HG03280 (cell line): ENCODE results near the gene TMEM260.
"Not testable (repeated sequence)": the region's sequence is repeated elsewhere in the genome, so short reads cannot be mapped to it uniquely, and the experiment has no call there.

Source experiments
- ATAC-seq: cut with Tn5 transposase; IDR thresholded peaks from one replicate; pipeline ENCODE4 v1.9.1; 2021; ENCODE audit warnings: mild to moderate bottlenecking, moderate library complexity; ENCODE audit not compliant: unreplicated experiment

The TMEM260 gene

DNA sequence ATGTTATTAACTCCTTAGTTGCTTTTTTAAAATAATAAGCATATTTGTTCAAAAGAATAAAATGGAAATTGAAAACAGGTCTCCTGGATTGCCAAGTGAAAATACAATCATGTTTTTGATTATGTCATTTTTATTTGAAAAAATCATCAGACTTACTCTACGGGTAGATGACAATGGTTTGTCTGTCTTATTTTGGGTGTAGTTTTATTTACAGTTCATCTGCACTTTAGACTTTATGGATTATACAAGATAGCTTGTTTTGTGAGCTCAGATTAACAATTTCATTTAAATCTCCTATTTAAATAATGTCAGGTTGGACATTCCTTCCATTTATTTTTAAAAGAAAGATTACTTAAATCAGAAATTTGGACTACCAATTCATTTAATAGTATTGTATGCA is 14.8 kb downstream of the TMEM260 start:
- no peak for ATAC-seq

DNA sequence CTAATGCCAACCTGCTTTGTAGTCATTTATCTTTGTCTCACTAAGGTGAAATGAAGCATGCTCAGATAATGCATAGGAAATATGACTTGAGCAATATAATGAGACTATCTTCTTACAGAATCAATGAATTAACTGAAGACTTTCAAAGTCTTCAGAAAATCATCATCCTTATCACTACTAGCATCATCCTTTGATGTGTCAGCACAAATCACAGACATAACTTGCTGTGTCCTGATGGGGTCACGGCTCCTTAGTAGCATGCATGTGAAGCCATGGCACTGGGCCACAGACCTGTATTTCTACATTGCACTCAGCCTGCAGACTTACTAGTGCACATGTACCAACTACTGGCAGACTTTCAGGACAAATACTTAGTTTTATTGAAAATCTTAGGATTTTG is 18.9 kb downstream of the TMEM260 start:
- ATAC-seq, result no peak

DNA sequence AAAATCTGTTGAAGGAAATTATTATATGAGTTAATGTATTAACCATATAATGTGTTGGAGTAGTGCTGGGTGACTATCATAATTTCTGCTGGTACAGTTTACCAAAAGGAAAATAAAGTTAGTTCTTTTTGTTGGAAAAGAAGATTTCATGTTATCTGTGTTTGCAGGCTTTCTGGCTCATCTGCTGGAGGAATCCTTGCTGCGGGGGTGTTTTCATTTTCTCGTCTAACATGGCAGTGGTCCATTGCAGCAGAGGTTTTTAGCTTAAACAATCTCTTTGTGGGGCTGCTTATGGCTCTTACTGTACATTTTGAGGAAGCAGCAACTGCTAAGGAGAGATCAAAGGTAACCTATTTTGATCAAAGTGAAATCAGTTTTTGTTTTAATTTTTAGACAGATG is 24.1 kb downstream of the TMEM260 start:
- ATAC-seq, result no peak

DNA sequence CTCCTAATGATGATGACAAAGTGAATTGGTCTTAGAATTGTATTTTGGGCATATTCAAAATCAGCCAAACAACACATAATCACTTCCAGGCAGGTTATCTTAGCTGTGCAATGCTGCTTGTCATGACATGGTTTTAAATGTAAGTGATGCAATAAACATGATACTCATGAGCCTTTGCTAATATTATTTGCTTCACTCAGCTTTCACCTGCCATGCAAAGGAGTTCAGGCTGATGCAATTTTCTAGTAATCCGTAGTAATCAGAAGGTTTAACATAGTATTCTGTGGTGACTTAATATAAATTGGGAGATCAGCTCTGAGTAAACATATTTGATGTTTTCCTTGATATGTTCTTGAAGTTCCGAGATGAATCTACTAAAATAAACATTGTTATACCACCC is 29.1 kb downstream of the TMEM260 start:
- no peak for ATAC-seq

DNA sequence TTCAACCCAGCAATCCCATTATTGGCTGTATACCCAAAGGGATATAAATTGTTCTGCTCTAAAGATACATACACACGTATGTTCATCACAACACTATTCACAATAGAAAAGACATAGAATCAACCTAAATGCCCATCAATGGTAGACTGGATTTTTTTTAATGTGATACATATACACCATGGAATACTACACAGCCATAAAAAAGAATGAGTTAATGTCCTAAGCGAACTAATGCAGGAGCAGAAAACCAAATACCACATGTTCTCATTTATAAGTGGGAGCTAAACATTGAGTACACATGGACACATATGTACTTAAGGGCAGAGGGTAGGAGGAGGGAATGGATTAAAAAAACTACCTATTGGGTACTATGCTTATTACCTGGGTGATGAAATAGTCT is 32.1 kb downstream of the TMEM260 start:
- not testable (repeated sequence) for ATAC-seq

DNA sequence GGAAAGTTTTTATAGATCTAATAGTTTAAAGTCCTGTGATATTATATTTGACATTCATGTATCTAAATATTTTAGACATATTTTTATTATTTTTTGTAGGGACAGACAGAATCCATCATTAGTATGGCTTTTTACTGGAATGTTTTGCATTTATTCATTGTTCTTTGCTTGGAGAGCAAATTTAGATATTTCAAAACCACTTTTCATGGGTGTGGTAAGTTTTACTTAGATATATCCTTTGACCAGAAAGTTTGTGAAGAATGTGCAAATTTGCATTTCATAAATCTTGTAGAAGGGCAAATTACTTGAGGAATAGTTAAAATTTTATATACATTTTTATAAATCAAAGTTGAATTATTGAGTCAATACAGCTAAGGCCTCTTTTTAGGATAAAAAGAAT is 37.5 kb downstream of the TMEM260 start:
- ATAC-seq, result no peak

DNA sequence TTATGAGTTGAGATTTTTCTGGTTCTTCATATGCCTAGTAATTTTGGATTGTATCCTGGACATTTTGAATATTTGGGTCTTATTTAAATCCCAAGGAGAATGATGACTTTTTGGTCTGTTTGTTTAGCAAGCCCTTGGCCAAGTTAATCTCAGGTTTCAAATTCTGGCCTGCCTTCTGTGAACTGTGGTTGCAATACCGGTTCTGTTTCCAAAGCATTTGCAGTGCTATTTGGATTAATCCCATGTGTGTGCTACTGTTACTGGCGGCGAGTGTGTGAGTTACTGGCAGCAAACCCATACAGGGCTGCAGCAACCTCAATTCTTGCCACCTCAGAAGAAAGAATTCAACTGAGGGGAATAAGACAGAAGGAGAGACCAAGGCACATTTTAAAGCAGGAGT is 51.1 kb downstream of the TMEM260 start:
- ATAC-seq, result no peak

DNA sequence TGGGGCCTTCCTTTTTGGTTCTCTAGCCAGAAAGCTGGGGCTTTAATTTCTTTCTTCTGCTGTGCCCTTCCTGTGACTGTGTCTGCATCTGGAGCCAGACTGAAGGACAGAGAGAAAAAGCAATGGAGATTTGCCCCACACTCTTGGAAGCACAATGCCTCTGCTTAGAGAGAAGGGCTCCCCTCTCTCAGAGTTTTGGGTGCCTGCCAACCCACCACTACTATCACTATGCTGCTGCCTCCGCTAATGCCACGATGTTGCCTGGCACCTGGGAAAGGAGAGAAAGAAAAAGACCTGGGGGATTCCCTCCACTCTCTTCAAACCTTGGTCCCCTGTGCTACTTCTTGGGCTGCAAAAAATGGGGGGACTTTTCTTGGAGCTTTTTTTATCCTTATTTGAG is 52.6 kb downstream of the TMEM260 start:
- no peak for ATAC-seq

DNA sequence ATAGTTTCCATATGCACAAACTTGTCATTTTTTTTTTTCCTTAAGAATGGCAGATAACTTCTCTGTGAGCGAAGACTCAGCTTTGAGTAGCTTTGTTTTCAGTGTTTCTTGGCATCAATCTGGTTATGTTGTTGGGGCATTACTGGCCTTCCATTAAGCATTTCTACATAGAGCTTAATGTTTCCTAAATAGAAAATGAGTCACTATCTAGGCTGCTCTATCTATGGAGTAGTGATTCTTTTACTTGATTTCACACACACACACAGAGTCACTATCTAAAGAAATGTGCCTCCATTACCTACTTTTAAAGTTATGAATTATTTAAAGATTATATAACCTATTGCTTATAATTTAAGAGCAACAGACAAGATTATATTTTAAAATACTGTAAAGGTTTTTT is 53.9 kb downstream of the TMEM260 start:
- no peak for ATAC-seq

DNA sequence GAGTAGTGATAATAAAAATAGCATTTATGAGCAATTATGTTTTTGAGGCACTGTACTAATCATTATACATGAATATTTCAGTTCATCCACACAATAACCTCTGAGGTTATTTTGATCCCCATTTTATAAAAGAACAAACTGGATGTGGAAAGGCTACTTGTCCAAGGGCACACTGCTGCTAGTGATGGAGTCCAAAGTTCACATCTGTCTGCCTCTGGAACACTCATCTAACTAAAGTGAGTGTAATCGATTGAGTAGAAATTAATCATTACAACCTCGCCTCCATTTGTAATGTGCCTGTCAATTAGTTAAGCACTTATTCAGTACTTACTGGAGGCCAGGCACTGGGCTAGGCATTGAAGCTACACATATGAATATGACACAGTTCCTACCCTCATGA is 55.4 kb downstream of the TMEM260 start:
- no peak for ATAC-seq

DNA sequence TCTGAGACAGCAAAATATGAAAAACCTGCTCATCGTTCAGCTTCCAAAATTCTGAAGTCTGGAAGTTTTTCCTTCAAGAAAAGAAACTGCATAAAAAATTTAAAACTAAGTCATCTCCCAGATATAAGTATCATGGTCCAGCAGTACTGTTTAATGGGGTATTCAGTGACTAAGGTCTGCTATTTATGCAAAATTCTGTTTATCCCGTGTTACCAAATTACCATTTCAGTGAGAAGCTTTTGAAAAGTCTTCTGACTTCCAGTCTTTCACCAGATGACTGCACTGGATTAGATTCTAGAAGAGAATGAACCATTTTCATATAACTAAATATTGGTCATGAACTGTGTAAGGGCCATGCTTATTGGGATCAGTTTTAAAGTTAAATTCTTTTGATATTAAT is 67.9 kb downstream of the TMEM260 start:
- ATAC-seq, result no peak

DNA sequence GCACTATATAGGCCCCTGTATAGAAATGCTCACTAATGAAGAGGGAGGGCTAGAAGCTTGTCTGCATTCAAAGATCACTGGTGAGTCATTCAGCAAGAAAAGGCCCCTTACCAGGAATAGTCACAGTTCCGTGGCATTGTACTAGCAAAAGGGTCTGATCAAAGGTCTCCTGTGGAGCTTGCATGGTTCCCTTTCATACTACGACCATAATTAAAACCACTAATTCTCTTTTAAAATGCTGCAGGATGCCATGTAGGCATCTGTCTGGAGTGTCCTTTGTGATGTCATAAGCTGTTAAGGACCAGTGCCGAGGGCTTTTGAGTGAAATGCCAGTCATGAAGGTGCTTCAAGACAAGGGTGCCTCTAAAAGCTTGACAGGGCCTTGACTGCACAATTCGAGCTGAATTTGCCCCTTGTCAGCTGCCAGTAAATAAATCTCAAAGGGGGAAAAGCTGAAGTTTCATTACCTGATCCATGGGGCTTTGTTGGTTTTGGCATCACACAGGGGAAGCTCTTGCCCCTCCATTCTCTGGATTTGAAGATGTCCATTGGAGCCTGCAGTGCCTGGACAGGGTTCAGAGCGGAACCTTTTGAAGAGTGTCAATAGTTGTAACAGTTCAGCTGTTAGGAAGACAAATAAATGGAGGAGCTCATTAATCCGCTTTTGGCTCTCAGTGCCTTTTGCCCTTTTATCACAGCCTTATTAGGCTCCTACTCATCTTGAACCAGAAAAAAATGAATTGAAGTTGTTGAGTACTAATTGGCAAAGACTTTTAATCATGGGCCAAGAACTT is 69.1 kb downstream of the TMEM260 start:
- no peak for ATAC-seq

DNA sequence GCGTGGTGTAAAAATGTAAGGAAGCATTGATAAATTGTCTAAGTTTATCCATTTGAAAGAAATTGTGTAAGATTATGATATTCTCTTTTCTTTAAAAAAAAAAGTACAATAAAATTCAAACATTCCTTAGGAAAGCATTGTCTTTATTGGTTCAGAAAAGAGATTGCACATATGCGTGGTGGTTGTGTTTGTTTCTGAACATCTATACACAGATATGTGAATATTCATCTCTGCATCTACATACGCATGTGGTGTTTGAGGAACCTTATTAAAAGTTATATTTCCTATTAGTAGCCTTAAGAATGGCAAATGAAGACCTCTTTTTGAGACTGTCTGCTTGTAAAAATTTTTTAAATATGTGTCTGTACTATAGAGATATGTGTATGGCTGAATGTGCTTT is 69.8 kb downstream of the TMEM260 start:
- no peak for ATAC-seq

DNA sequence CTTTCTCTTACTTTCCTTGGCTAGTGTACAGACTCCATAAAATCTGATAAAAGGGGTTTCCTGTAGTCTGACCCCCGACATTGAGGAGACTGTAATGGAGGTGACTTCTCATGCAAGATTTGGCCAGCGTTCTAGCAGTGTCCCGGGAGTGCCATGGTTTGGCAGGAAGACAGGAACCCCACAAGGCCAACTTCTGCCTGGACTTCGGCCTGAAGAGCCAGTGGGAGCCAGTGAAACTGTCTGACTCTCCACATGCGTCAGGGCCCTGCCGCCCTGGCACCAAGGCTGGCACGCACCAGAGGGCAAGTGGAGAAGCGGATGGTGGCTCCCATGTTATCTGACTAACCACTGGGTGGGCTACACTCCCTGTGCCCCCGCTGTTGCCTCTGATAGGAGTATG is 70.5 kb downstream of the TMEM260 start:
- no peak for ATAC-seq

DNA sequence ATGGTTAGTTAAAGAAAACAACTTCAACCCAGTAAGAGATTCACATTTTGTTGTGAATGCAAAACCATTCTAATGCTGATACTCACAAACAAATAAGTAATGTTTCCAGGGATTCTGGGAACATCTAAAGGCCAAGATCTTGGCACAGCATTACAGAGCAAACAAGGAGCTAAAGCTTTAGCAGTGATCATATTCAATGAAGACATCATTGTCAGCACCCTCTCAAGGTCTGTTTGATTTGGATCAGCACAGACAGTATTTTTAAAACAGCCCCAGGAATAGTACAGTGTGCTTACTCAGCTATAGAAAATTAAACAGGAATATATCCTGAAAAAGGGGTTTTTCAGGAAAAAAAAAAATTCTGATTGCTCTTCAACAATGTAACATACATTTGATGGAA is 71.4 kb downstream of the TMEM260 start:
- ATAC-seq, result no peak

DNA sequence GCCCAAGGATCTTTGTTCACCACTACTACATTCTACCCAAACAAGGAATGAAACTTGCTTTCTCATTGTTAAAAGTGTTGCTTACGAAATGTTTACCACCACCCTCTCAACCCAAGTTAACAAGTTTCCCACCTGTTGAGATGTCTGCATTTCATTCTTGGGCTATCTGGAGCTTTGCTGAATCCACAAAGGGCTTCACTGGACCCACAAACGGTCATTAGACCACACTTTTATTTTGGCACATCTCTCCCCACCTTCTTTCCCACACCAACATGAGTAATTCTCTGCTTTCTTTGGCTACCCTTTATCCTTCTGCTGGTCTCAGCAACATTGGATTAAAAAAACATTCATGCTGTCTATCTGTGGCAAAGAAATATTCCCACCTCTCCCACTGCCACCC is 78.0 kb downstream of the TMEM260 start:
- no peak for ATAC-seq

DNA sequence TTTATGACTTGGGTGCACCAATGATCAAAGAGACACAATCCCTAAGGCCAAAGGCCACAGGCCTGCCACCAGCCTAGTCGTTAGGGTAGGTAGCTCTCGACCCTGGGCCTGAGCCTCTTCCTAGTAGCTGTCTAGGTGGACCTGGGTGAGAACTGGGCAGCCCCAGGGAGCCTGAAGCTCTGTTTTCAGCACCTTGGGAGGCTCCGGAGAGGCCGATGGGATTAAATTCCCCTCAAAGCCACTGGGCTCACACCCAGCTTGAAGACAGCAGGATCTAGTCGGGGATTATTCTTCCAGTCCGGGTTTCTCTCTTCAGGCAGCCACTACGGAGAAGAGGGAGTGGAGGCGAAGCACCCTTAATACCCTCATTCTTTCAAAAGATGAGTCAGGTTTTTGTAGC is 79.8 kb downstream of the TMEM260 start:
- ATAC-seq, result no peak

DNA sequence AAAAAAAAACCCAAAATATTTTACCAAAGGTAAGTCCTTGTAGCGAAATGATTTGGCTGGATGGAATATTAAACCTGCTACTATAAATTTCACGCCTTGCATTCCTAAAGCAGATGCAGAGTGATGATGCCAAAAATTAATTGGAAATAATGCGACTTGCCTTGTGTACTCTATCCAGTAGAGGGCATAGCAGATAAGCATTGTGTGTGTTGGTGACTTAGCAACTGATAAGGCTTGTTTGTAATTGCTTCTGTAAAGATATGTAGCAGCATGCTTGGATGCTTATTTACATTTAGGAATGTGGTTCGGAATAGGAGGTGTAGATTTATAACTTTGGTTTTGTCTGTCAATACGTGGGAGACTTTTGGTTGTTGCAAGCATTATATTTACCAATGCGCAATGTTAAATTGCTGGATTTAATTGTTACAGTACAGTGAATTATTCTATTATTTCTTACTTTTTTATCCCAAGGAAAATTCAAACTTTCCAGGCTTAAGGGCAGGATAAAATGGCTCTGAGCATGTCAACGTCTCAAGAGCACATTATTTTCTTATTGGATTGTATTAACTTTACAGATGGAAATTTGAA is 80.5 kb downstream of the TMEM260 start:
- peak; percentile 52 for ATAC-seq

DNA sequence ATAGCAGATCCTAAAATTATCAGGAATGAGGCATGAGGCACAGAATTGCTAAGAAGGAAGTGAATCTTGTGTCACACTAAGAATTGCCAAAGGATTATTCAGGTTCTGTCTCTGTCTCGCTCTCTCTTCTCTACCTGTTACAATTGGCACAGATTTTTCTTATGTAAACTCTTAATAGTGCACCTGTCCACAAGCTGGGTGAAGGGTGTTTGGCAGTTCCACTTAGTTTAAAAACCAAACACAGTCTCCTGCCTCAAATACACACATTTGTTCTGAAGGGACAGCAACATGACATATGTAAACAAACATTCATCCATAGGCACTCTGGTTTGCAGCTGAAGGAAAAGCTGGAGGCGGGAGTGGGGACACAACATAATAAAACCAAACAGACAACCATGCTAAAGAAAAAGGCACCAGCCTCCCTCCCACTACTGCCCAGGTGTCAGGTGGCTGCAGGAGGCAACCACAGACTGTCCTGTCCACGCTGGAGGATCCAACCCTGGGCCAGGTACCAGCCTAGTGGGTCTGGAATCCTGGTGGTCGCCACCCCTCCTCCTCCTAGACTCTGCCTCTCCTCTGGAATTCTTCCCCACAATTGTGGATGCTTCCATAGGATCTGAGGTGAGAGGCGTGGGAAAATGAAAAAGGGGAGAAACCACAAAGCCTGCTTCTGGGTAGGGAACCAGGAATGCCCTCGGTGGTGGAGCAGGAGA is 81.2 kb downstream of the TMEM260 start:
- no peak for ATAC-seq

DNA sequence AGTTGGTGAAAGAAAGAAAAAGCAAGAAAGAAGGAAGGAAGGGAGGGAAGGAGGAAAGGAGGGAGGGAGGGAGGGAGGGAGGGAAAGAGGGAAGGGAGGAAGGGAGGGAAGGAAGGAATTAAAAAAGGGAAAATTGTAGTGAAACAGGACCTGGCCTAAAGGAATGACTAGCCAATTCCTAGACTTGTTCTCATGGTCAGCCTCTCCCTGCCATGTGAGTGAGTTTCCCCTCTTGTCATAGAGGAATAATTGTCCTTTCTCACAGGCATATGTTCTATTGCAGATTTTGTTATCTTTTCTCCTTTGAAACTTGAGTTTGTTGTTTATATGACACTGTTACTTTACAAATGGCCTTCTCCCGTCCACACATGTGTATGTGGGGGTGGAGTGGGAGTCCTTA is 81.9 kb downstream of the TMEM260 start:
- ATAC-seq, result no peak

DNA sequence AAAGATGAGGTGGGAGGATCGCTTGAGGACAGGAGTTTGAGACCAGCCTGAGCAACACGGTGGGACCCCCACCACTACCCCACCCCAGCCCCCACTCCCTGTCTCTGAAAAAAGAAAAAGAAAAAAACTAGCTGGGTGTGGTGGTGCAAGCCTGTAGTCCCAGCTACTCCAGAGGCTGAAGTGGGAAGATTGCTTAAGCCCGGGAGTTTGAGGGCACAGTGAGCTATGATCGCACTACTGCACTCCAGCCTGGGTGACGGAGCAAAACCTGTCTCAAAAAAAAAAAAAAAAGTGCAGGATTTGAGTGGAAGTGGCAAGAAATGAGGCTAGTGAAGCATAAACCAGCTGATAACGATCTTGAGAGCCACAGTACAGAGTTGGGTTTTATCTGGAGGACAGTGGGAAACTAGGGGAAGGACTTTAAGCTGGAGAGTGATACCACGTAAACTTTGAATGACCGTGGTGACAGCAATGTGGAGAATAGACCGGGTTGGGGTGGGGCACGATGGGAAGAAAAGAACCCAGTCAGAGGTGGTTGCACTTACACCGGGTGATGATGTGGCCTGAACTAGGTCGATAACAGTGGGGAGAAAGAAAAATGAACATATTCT is 85.3 kb downstream of the TMEM260 start:
- no peak for ATAC-seq

DNA sequence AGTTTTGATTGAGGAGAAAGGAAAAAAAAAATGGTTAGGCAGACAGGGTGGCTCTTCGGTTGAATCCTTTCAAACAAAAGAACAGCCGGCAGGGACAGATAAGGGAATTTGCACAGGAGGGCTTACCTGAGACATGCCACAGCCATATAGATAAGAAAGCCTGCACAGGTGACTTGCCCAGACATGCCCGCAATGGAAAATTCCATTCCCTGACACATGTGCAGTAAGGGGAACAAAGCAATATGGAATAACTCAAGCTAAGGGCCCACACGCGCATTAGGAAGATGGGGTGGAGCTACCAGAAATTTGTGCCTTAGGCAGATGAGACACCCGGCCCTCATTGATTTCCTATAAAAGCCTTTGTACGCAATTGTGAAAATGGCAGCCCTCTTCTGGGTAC is 86.7 kb downstream of the TMEM260 start:
- ATAC-seq, result no peak
